Activated T-helper 2 cell treated with anti-CD3 and anti-CD28 coated beads, Interferon-gamma antibody, Interleukin-2, Interleukin-4, amounts not matched to agents 10 μg/mL and 5 μg/mL and 100 μg/mL, durations not matched to agents 14 hours and 24 hours and 36 hours (primary cell): ENCODE measurements around the gene CCDC8. TPM values are rescaled to one million over a fixed set of nuclear protein-coding genes. Genes with fewer than 3 reads are reported as not detected.
"Not testable (repeated sequence)": the region's sequence is repeated elsewhere in the genome, so short reads cannot be mapped to it uniquely, and the experiment has no call there.

ENCODE experiments used
- DNase-seq: peaks from one replicate; pipeline ENCODE4 v3.0.0; 2021; ENCODE audit warnings: low spot score
- H3K27ac Mint-ChIP-seq: one replicate; pipeline ENCODE4 v1.8.0; 2021; ENCODE audit warnings: mixed read lengths
- H3K27me3 Mint-ChIP-seq: one replicate; pipeline ENCODE4 v1.8.0; 2021; ENCODE audit warnings: low read depth, mixed read lengths
- H3K36me3 Mint-ChIP-seq: one replicate; pipeline ENCODE4 v1.8.0; 2021; ENCODE audit warnings: low read depth, mixed read lengths
- H3K4me1 Mint-ChIP-seq: one replicate; pipeline ENCODE4 v1.8.0; 2021; ENCODE audit warnings: low read depth, mixed read lengths
- H3K4me3 Mint-ChIP-seq: one replicate; pipeline ENCODE4 v1.8.0; 2021; ENCODE audit warnings: low read depth, mild to moderate bottlenecking, moderate library complexity, mixed read lengths
- H3K9me3 Mint-ChIP-seq: one replicate; pipeline ENCODE4 v1.8.0; 2021; ENCODE audit warnings: mixed read lengths
- intact Hi-C: fragments of 100-400 bp; cut with micrococcal nuclease; formaldehyde crosslinking; loops from one replicate; pipeline ENCODE4 v1.15.1; 2023
- total RNA-seq: library from RNA; stranded (reverse); gene quantifications from 2 replicates; pipeline ENCODE4 v1.2.3, GENCODE V29; 2022

The CCDC8 gene
- total RNA-seq, 1 donor from 2014 or later: not detected

DNA sequence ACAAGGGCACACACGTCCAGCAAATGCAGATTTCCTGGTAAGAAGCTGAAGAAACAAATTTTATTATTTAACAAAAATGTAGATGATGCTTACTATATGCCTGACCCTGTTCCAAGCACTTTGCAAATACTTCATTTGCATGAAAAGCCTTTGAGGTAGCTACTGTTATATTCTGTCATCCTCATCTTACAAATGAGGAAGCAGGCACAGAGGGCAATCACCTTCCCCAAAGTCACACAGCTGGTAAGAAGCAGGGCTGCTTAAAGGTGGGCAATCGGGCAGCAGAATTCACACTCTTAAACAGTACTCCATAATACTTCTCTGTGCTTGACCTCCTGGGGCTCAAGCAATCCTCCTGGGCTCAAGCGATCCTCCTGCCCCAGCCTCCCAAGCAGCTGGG lies 33.6 kb upstream of the CCDC8 start:
- no peaks in the 10 kb centered on the region for H3K4me1 Mint-ChIP-seq
- intact Hi-C loops: no loop called here
- no peak overlapping the region for H3K4me3 Mint-ChIP-seq
- peaks cover 8% of the 10 kb centered on the region for H3K9me3 Mint-ChIP-seq
- no peaks in the 10 kb centered on the region for H3K36me3 Mint-ChIP-seq
- DNase-seq: no peak
- no peak overlapping the region for H3K27ac Mint-ChIP-seq
- peaks cover 16% of the 10 kb centered on the region for H3K27me3 Mint-ChIP-seq

DNA sequence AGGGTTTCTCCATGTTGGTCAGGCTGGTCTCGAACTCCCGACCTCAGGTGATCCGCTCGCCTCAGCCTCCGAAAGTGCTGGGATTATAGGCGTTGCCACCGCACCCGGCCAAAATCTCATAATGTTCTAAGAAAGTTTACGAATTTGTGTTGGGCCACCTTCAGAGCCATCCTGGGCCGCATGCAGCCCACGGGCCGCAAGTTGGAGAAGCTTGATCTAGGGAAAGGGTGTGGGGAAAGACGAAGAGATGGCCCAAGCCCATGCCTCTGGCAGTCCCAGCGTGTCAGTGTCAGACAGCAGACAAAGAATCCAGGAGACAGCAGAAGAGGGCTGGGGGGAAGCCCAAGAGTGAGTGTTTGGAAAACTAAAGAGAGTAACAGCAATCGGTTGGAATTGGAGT lies 32.7 kb upstream of the CCDC8 start:
- Mint-ChIP-seq H3K27ac (no peak overlapping the region), H3K36me3 (no peaks in the 10 kb centered on the region), H3K9me3 (peaks cover 8% of the 10 kb centered on the region), H3K4me1 (no peaks in the 10 kb centered on the region), H3K27me3 (peaks cover 16% of the 10 kb centered on the region), H3K4me3 (no peak overlapping the region)
- no peak for DNase-seq
- intact Hi-C loops: no loop called here

- no peak overlapping the region for H3K4me3 Mint-ChIP-seq
- no peak overlapping the region for H3K27ac Mint-ChIP-seq
- no peaks in the 10 kb centered on the region for H3K4me1 Mint-ChIP-seq
- no peaks in the 10 kb centered on the region for H3K9me3 Mint-ChIP-seq
- peaks cover 9% of the 10 kb centered on the region for H3K27me3 Mint-ChIP-seq
- intact Hi-C loops: no loop called here
- H3K36me3 Mint-ChIP-seq: no peaks in the 10 kb centered on the region
- no peak for DNase-seq
Measured at GRCh38 chr19:46442808-46443450, 29.6 kb upstream of the CCDC8 start.

- no peaks in the 10 kb centered on the region for H3K36me3 Mint-ChIP-seq
- H3K27ac Mint-ChIP-seq: no peak overlapping the region
- intact Hi-C loops: no loop called here
Measured at GRCh38 chr19:46441866-46442265, 28.5 kb upstream of the CCDC8 start.

GRCh38 chr19:46435689-46436088 lies 22.3 kb upstream of the CCDC8 start:
- H3K4me3 Mint-ChIP-seq, H3K36me3 Mint-ChIP-seq, H3K27ac Mint-ChIP-seq, intact Hi-C loops, H3K4me1 Mint-ChIP-seq, DNase-seq, H3K9me3 Mint-ChIP-seq: not testable (repeated sequence)
- H3K27me3 Mint-ChIP-seq: peaks cover 20% of the 10 kb centered on the region

More at GRCh38 chr19:46441866-46442265, 28.5 kb upstream of the CCDC8 start:
- no peaks in the 10 kb centered on the region for H3K9me3 Mint-ChIP-seq
- DNase-seq: no peak
- peaks cover 9% of the 10 kb centered on the region for H3K27me3 Mint-ChIP-seq
- H3K4me1 Mint-ChIP-seq: no peaks in the 10 kb centered on the region
- H3K4me3 Mint-ChIP-seq: no peak overlapping the region

GRCh38 chr19:46435009-46435408 lies 21.6 kb upstream of the CCDC8 start:
- DNase-seq: no peak
- intact Hi-C loops: no loop called here
- Mint-ChIP-seq H3K36me3 (no peaks in the 10 kb centered on the region), H3K9me3 (no peaks in the 10 kb centered on the region), H3K4me3 (no peak overlapping the region), H3K27me3 (peaks cover 26% of the 10 kb centered on the region), H3K27ac (no peak overlapping the region), H3K4me1 (no peaks in the 10 kb centered on the region)

GRCh38 chr19:46433470-46433869 lies 20.1 kb upstream of the CCDC8 start:
- H3K4me1 Mint-ChIP-seq, H3K36me3 Mint-ChIP-seq, intact Hi-C loops, H3K27ac Mint-ChIP-seq, DNase-seq, H3K4me3 Mint-ChIP-seq, H3K9me3 Mint-ChIP-seq: not testable (repeated sequence)
- H3K27me3 Mint-ChIP-seq: peaks cover 40% of the 10 kb centered on the region

- Mint-ChIP-seq H3K27ac (no peak overlapping the region), H3K27me3 (peaks cover 55% of the 10 kb centered on the region), H3K4me1 (peaks cover 22% of the 10 kb centered on the region), H3K4me3 (no peak overlapping the region), H3K9me3 (no peaks in the 10 kb centered on the region), H3K36me3 (no peaks in the 10 kb centered on the region)
- intact Hi-C loops: no loop called here
- DNase-seq: no peak
Measured at GRCh38 chr19:46431824-46432223, 18.5 kb upstream of the CCDC8 start.

DNA sequence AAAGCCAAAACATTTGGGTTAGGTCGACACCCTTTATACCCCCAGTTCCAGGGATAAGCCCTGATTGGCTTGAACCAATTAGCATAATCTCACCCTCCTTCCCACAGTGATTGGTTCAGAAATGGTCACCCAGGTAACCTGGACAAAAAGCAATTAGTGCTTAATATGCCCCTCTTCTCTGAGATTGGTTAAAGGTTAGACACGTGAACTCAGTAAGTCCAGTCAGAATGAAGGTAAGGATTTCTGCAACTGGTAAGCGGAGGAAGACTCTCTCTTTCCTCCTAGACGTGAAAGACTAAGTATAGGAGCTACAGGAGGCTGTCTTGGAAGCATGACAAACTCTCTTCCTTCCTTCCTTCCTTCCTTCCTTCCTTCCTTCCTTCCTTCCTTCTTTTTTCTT lies 16.6 kb upstream of the CCDC8 start:
- no peak for DNase-seq
- Mint-ChIP-seq H3K27ac (no peak overlapping the region), H3K4me1 (peaks cover 30% of the 10 kb centered on the region), H3K9me3 (no peaks in the 10 kb centered on the region), H3K27me3 (peaks cover 63% of the 10 kb centered on the region), H3K4me3 (no peak overlapping the region), H3K36me3 (no peaks in the 10 kb centered on the region)
- intact Hi-C loops: no loop called here

- Mint-ChIP-seq H3K27ac (no peak within 1 kb of the TSS), H3K4me1 (peaks cover 30% of the 10 kb centered on the region), H3K4me3 (peak within 1 kb of the TSS; percentile 24), H3K9me3 (no peaks in the 10 kb centered on the region), H3K27me3 (peaks cover 62% of the 10 kb centered on the region), H3K36me3 (no peaks in the 10 kb centered on the region)
- peak; percentile 59 for DNase-seq
- intact Hi-C loops: no loop called here
Measured at GRCh38 chr19:46428239-46429135, 15.1 kb upstream of the CCDC8 start, which contains the start of gene PNMA8C. PNMA8C (minus strand) TSS chr19:46428936; CDS start chr19:46428359, 577 bp downstream.

GRCh38 chr19:46427518-46428045 lies 14.2 kb upstream of the CCDC8 start:
- Mint-ChIP-seq H3K4me3 (no peak overlapping the region), H3K4me1 (peaks cover 30% of the 10 kb centered on the region), H3K27ac (no peak overlapping the region), H3K9me3 (no peaks in the 10 kb centered on the region), H3K27me3 (peaks cover 68% of the 10 kb centered on the region), H3K36me3 (no peaks in the 10 kb centered on the region)
- DNase-seq: no peak
- intact Hi-C loops: no loop called here

- Mint-ChIP-seq H3K27ac (no peak overlapping the region), H3K27me3 (peaks cover 65% of the 10 kb centered on the region)
- intact Hi-C loops: no loop called here
Measured at GRCh38 chr19:46426506-46427162, 13.3 kb upstream of the CCDC8 start.

More at GRCh38 chr19:46426506-46427162, 13.3 kb upstream of the CCDC8 start:
- Mint-ChIP-seq H3K4me3 (peak overlapping the region; percentile 30), H3K4me1 (peaks cover 30% of the 10 kb centered on the region), H3K9me3 (no peaks in the 10 kb centered on the region), H3K36me3 (no peaks in the 10 kb centered on the region)
- no peak for DNase-seq
